ENCODE results near the gene ZNF385B.

Gene ZNF385B

DNA sequence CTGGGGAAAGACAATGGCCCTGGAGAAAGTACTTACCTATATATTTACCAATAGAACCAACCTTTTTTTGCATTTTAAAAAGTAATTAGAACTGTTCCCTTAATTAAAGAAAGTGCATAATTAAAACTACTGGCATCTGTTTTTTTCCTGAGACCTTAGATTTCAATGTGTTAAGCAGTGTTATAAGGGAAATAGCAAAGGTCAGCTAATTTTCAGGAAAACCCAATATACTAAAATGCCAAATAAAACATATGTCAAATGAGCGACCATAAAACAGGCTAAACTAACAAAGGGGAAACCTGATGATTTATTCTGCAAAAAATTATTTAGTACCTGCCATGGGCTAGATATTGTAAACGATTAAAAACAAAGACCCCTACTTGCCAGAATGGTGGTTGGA is 372.8 kb downstream of the ZNF385B start:
- Histone ChIP-seq H3K4me3 (ENCODE audit: low read length) (no peak overlapping the region), H3K18ac (ENCODE audit: low read length) (no peak overlapping the region), H3K27ac (ENCODE audit: low read depth, low read length) (no peak overlapping the region), H2AK5ac (ENCODE audit: low read length) (no peak overlapping the region), H4K8ac (ENCODE audit: low read depth, low read length) (no peak overlapping the region), H2BK15ac (replicated peaks; ENCODE audit: low read depth) (no peak overlapping the region), H3K4me1 (ENCODE audit: control insufficient read depth, low read depth, low read length) (no peaks in the 10 kb centered on the region), H3K27me3 (ENCODE audit: insufficient read depth, low read length, poor library complexity) (no peaks in the 10 kb centered on the region), H3K79me1 (ENCODE audit: low read length) (no peaks in the 10 kb centered on the region), H2BK5ac (ENCODE audit: low read length) (no peak overlapping the region), H3K23ac (ENCODE audit: low read length) (no peak overlapping the region), H3K56ac (ENCODE audit: low read length) (no peak overlapping the region), H2BK120ac (ENCODE audit: low read depth, low read length) (no peak overlapping the region), H3K4ac (ENCODE audit: low read depth, low read length) (no peak overlapping the region), H3K36me3 (ENCODE audit: control insufficient read depth, insufficient read depth, low read length) (no peaks in the 10 kb centered on the region), H3K4me2 (ENCODE audit: low read length) (no peak overlapping the region), H4K5ac (ENCODE audit: low read length) (no peak overlapping the region), H3K9ac (ENCODE audit: low read length) (no peak overlapping the region), H3K79me2 (ENCODE audit: control insufficient read depth, insufficient read depth, low read length) (no peaks in the 10 kb centered on the region)
- WGBS (ENCODE audit: extremely low coverage, insufficient coverage, low lambda C conversion rate): no CpG with 5 or more reads among the region's 2 CpGs
- DNase-seq: no peak

DNA sequence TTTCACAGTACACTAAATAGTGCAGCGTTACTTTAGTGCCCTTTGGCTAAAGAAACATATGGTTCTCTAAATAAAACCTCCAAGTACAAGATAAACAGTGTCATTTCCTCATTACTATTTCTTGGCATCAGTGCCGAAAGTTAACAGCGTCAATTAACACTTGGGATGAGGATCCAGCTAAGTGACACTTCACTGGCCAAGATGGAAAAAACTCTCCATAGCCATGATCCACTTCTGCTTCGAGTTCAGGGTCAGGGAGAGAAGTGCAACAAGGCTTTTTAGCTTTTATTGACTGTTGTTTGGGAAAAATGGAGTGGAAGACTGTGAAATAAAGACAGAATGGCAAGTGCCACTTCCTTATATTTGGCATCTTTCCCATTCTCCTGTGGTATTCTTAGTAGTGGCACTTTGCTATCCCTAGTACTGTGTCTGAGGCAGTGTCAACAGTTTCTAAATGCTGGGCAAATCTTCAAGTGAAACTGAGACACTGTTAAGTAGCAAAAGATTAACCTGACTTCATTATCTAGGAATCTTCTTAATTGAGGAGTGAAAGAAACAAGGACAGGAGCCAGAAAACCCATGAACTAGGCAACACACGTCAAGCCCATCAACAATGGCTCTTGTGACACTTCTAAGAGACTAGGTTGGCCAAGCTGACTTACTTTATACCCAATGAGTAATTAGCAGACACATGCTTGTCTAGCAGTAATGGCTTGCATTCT is 374.2 kb downstream of the ZNF385B start:
- no peaks in the 10 kb centered on the region for H3K79me2 ChIP-seq (ENCODE audit: control insufficient read depth, insufficient read depth, low read length)
- H4K8ac ChIP-seq (ENCODE audit: low read depth, low read length): no peak overlapping the region
- H3K9ac ChIP-seq (ENCODE audit: low read length): no peak overlapping the region
- H2AK5ac ChIP-seq (ENCODE audit: low read length): no peak overlapping the region
- H2BK15ac ChIP-seq (replicated peaks; ENCODE audit: low read depth): no peak overlapping the region
- H2BK120ac ChIP-seq (ENCODE audit: low read depth, low read length): no peak overlapping the region
- no peak overlapping the region for H2BK5ac ChIP-seq (ENCODE audit: low read length)
- H3K4me3 ChIP-seq (ENCODE audit: low read length): no peak overlapping the region
- no peak overlapping the region for H3K4me2 ChIP-seq (ENCODE audit: low read length)
- no peaks in the 10 kb centered on the region for H3K79me1 ChIP-seq (ENCODE audit: low read length)
- no CpG with 5 or more reads among the region's 5 CpGs for WGBS (ENCODE audit: extremely low coverage, insufficient coverage, low lambda C conversion rate)
- no peaks in the 10 kb centered on the region for H3K27me3 ChIP-seq (ENCODE audit: insufficient read depth, low read length, poor library complexity)
- H3K36me3 ChIP-seq (ENCODE audit: control insufficient read depth, insufficient read depth, low read length): no peaks in the 10 kb centered on the region
- H3K4ac ChIP-seq (ENCODE audit: low read depth, low read length): no peak overlapping the region
- DNase-seq: no peak
- H3K23ac ChIP-seq (ENCODE audit: low read length): no peak overlapping the region
- H3K18ac ChIP-seq (ENCODE audit: low read length): no peak overlapping the region
- H3K56ac ChIP-seq (ENCODE audit: low read length): no peak overlapping the region
- no peak overlapping the region for H3K27ac ChIP-seq (ENCODE audit: low read depth, low read length)
- no peak overlapping the region for H4K5ac ChIP-seq (ENCODE audit: low read length)
- H3K4me1 ChIP-seq (ENCODE audit: control insufficient read depth, low read depth, low read length): no peaks in the 10 kb centered on the region

GRCh38 chr2:179483131-179483530 is 378.3 kb downstream of the ZNF385B start:
- Histone ChIP-seq H4K8ac (ENCODE audit: low read depth, low read length) (no peak overlapping the region), H4K5ac (ENCODE audit: low read length) (no peak overlapping the region), H3K36me3 (ENCODE audit: control insufficient read depth, insufficient read depth, low read length) (no peaks in the 10 kb centered on the region), H3K79me1 (ENCODE audit: low read length) (no peaks in the 10 kb centered on the region), H3K9ac (ENCODE audit: low read length) (no peak overlapping the region), H2BK15ac (replicated peaks; ENCODE audit: low read depth) (no peak overlapping the region), H2AK5ac (ENCODE audit: low read length) (no peak overlapping the region), H2BK120ac (ENCODE audit: low read depth, low read length) (no peak overlapping the region), H3K56ac (ENCODE audit: low read length) (no peak overlapping the region), H3K4ac (ENCODE audit: low read depth, low read length) (no peak overlapping the region), H3K4me3 (ENCODE audit: low read length) (no peak overlapping the region), H3K18ac (ENCODE audit: low read length) (no peak overlapping the region), H3K27ac (ENCODE audit: low read depth, low read length) (no peak overlapping the region), H3K23ac (ENCODE audit: low read length) (no peak overlapping the region), H3K4me1 (ENCODE audit: control insufficient read depth, low read depth, low read length) (no peaks in the 10 kb centered on the region), H3K79me2 (ENCODE audit: control insufficient read depth, insufficient read depth, low read length) (no peaks in the 10 kb centered on the region), H3K27me3 (ENCODE audit: insufficient read depth, low read length, poor library complexity) (no peaks in the 10 kb centered on the region), H2BK5ac (ENCODE audit: low read length) (no peak overlapping the region), H3K4me2 (ENCODE audit: low read length) (no peak overlapping the region)
- WGBS (ENCODE audit: extremely low coverage, insufficient coverage, low lambda C conversion rate): no CpG with 5 or more reads among the region's 6 CpGs
- no peak for DNase-seq

- Histone ChIP-seq H2BK5ac (ENCODE audit: low read length) (no peak overlapping the region), H3K36me3 (ENCODE audit: control insufficient read depth, insufficient read depth, low read length) (no peaks in the 10 kb centered on the region), H3K9ac (ENCODE audit: low read length) (no peak overlapping the region), H3K18ac (ENCODE audit: low read length) (no peak overlapping the region), H4K8ac (ENCODE audit: low read depth, low read length) (no peak overlapping the region), H3K23ac (ENCODE audit: low read length) (no peak overlapping the region), H3K27ac (ENCODE audit: low read depth, low read length) (no peak overlapping the region), H3K56ac (ENCODE audit: low read length) (no peak overlapping the region), H2BK15ac (replicated peaks; ENCODE audit: low read depth) (no peak overlapping the region), H3K4me2 (ENCODE audit: low read length) (no peak overlapping the region), H3K79me1 (ENCODE audit: low read length) (no peaks in the 10 kb centered on the region), H3K4me3 (ENCODE audit: low read length) (no peak overlapping the region), H3K4me1 (ENCODE audit: control insufficient read depth, low read depth, low read length) (no peaks in the 10 kb centered on the region), H3K79me2 (ENCODE audit: control insufficient read depth, insufficient read depth, low read length) (no peaks in the 10 kb centered on the region), H4K5ac (ENCODE audit: low read length) (no peak overlapping the region), H2AK5ac (ENCODE audit: low read length) (no peak overlapping the region), H3K4ac (ENCODE audit: low read depth, low read length) (no peak overlapping the region), H3K27me3 (ENCODE audit: insufficient read depth, low read length, poor library complexity) (no peaks in the 10 kb centered on the region), H2BK120ac (ENCODE audit: low read depth, low read length) (no peak overlapping the region)
- WGBS (ENCODE audit: extremely low coverage, insufficient coverage, low lambda C conversion rate): no CpG with 5 or more reads among the region's 3 CpGs
- DNase-seq: no peak
Measured at GRCh38 chr2:179479947-179480346, 381.5 kb downstream of the ZNF385B start.

GRCh38 chr2:179478771-179479170 is 382.6 kb downstream of the ZNF385B start:
- H3K18ac ChIP-seq (ENCODE audit: low read length): no peak overlapping the region
- no peak overlapping the region for H4K5ac ChIP-seq (ENCODE audit: low read length)
- no peaks in the 10 kb centered on the region for H3K4me1 ChIP-seq (ENCODE audit: control insufficient read depth, low read depth, low read length)
- H3K4ac ChIP-seq (ENCODE audit: low read depth, low read length): no peak overlapping the region
- H3K27ac ChIP-seq (ENCODE audit: low read depth, low read length): no peak overlapping the region
- no peak overlapping the region for H4K8ac ChIP-seq (ENCODE audit: low read depth, low read length)
- H3K9ac ChIP-seq (ENCODE audit: low read length): no peak overlapping the region
- H2AK5ac ChIP-seq (ENCODE audit: low read length): no peak overlapping the region
- H3K79me2 ChIP-seq (ENCODE audit: control insufficient read depth, insufficient read depth, low read length): no peaks in the 10 kb centered on the region
- no peak overlapping the region for H3K4me3 ChIP-seq (ENCODE audit: low read length)
- H2BK15ac ChIP-seq (replicated peaks; ENCODE audit: low read depth): no peak overlapping the region
- H3K23ac ChIP-seq (ENCODE audit: low read length): no peak overlapping the region
- no peak for DNase-seq
- H3K79me1 ChIP-seq (ENCODE audit: low read length): no peaks in the 10 kb centered on the region
- no peak overlapping the region for H3K56ac ChIP-seq (ENCODE audit: low read length)
- H2BK5ac ChIP-seq (ENCODE audit: low read length): no peak overlapping the region
- H3K4me2 ChIP-seq (ENCODE audit: low read length): no peak overlapping the region
- no peak overlapping the region for H2BK120ac ChIP-seq (ENCODE audit: low read depth, low read length)
- no peaks in the 10 kb centered on the region for H3K36me3 ChIP-seq (ENCODE audit: control insufficient read depth, insufficient read depth, low read length)
- H3K27me3 ChIP-seq (ENCODE audit: insufficient read depth, low read length, poor library complexity): no peaks in the 10 kb centered on the region

DNA sequence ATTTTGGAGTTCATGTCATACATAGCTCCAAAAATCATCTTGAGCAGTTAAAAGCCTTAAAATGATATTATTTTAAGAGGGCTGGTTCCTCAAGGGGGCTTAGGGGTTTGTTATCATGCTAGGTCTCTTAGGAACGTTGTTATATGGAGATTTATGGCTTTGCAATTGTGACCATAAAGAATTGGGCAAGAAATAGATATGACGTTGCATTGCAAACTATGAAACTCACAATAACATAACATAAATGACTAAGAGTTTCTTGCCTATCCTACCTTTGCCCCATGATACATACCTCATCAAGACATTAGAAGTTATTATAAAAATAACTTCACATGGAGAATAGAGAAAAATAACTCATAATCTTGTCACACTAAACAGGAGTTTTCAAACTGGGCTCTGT is 390.4 kb downstream of the ZNF385B start:
- no peak overlapping the region for H3K23ac ChIP-seq (ENCODE audit: low read length)
- no peak overlapping the region for H4K8ac ChIP-seq (ENCODE audit: low read depth, low read length)
- no peaks in the 10 kb centered on the region for H3K27me3 ChIP-seq (ENCODE audit: insufficient read depth, low read length, poor library complexity)
- peaks cover 2% of the 10 kb centered on the region for H3K4me1 ChIP-seq (ENCODE audit: control insufficient read depth, low read depth, low read length)
- no peak overlapping the region for H3K56ac ChIP-seq (ENCODE audit: low read length)
- H3K18ac ChIP-seq (ENCODE audit: low read length): no peak overlapping the region
- no peak for DNase-seq
- H3K4me3 ChIP-seq (ENCODE audit: low read length): no peak overlapping the region
- H4K5ac ChIP-seq (ENCODE audit: low read length): no peak overlapping the region
- no peak overlapping the region for H3K4me2 ChIP-seq (ENCODE audit: low read length)
- no peak overlapping the region for H2BK120ac ChIP-seq (ENCODE audit: low read depth, low read length)
- no peaks in the 10 kb centered on the region for H3K79me1 ChIP-seq (ENCODE audit: low read length)
- H3K36me3 ChIP-seq (ENCODE audit: control insufficient read depth, insufficient read depth, low read length): no peaks in the 10 kb centered on the region
- no peak overlapping the region for H2BK5ac ChIP-seq (ENCODE audit: low read length)
- no peak overlapping the region for H3K9ac ChIP-seq (ENCODE audit: low read length)
- no CpG with 5 or more reads among the region's 2 CpGs for WGBS (ENCODE audit: extremely low coverage, insufficient coverage, low lambda C conversion rate)
- no peak overlapping the region for H2AK5ac ChIP-seq (ENCODE audit: low read length)
- no peak overlapping the region for H2BK15ac ChIP-seq (replicated peaks; ENCODE audit: low read depth)
- H3K79me2 ChIP-seq (ENCODE audit: control insufficient read depth, insufficient read depth, low read length): no peaks in the 10 kb centered on the region
- H3K27ac ChIP-seq (ENCODE audit: low read depth, low read length): no peak overlapping the region
- H3K4ac ChIP-seq (ENCODE audit: low read depth, low read length): no peak overlapping the region

Data from mesendoderm (in vitro differentiated cells).